ENCODE measurements around the gene HDAC7. TPM values are rescaled to one million over a fixed set of nuclear protein-coding genes. Genes with fewer than 3 reads are reported as not detected.

HDAC7 gene
- total and polyA plus RNA-seq, 2 of the 13 experiments (the other 11 are each of a cell fraction or from before 2014, with no cell fraction given): 4.6 to 10.8 TPM

GRCh38 chr12:47785036-47785886 lies 34.4 kb downstream of the HDAC7 start:
- Histone ChIP-seq H3K27me3 (ENCODE audit: control insufficient read depth in 1 of 2, insufficient read depth in 2 of 2, low read length in 2 of 2) (no peaks in the 10 kb centered on the region), H3K9me3 (ENCODE audit: low read length) (no peaks in the 10 kb centered on the region), H4K20me1 (ENCODE audit: insufficient read depth, low read length) (no peaks in the 10 kb centered on the region), H2AFZ (ENCODE audit: low read length) (no peak overlapping the region), H3K9ac (ENCODE audit: insufficient read depth, low read depth, low read length) (no peak overlapping the region), H3K79me2 (ENCODE audit: insufficient read depth, low read length) (no peaks in the 10 kb centered on the region), H3K4me3 (replicated peaks in 1 of 3; ENCODE audit: insufficient read depth in 1 of 3, low read depth in 2 of 3, low read length in 3 of 3) (no peak overlapping the region), H3K4me1 (ENCODE audit: insufficient read depth, low read length) (no peaks in the 10 kb centered on the region), H3K4me2 (ENCODE audit: low read depth, low read length) (no peak overlapping the region), H3K27ac (ENCODE audit: extremely low read length, insufficient read depth, low read length) (no peak overlapping the region), H3K36me3 (replicated peaks in 1 of 2; ENCODE audit: control insufficient read depth in 1 of 2, insufficient read depth in 2 of 2, low read length in 2 of 2) (peaks cover 12 to 13% of the 10 kb centered on the region in 2 experiments; a peak in 3 of 5 replicates)
- in situ Hi-C loops (cut with HindIII; ENCODE audit: extremely low pct_ligation_motif_present, low pct_unique_long_range_greater_than_20kb): loop anchor here (5.0 kb wide), 1 partner anchor 52 kb away; no protein-coding TSS in a partner anchor
- no TSS peak for BruUV-seq (replicated peaks)
- POLR2A ChIA-PET: no interaction called here
- intact Hi-C loops (cut with micrococcal nuclease; ENCODE audit: unreplicated experiment): no loop called here
- no peak for FAIRE-seq
- 93% methylated on average over 10 of the region's 15 CpGs for WGBS (ENCODE audit: low lambda C conversion rate)
- no peak for DNase-seq (ENCODE audit: low spot score)
- TF ChIP-seq CCDC6 (CRISPR knock-in tag; IDR thresholded peaks at IDR 0.05): no peak
- no peak for TF ChIP-seq ZNF143 (CRISPR knock-in tag; IDR thresholded peaks at IDR 0.05)
- no peak for TF ChIP-seq MBNL3 (CRISPR knock-in tag; conservative IDR thresholded peaks at IDR 0.05)
- TF ChIP-seq TOE1 (CRISPR knock-in tag; IDR thresholded peaks at IDR 0.05): no peak
- TF ChIP-seq, protein P1, sequence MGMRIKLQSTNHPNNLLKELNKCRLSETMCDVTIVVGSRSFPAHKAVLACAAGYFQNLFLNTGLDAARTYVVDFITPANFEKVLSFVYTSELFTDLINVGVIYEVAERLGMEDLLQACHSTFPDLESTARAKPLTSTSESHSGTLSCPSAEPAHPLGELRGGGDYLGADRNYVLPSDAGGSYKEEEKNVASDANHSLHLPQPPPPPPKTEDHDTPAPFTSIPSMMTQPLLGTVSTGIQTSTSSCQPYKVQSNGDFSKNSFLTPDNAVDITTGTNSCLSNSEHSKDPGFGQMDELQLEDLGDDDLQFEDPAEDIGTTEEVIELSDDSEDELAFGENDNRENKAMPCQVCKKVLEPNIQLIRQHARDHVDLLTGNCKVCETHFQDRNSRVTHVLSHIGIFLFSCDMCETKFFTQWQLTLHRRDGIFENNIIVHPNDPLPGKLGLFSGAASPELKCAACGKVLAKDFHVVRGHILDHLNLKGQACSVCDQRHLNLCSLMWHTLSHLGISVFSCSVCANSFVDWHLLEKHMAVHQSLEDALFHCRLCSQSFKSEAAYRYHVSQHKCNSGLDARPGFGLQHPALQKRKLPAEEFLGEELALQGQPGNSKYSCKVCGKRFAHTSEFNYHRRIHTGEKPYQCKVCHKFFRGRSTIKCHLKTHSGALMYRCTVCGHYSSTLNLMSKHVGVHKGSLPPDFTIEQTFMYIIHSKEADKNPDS (CRISPR knock-in tag; IDR thresholded peaks at IDR 0.05): no peak
- no peak for TF ChIP-seq SNAPC5 (CRISPR knock-in tag; IDR thresholded peaks at IDR 0.05; ENCODE audit: borderline replicate concordance)
- TF ChIP-seq ZNF773 (CRISPR knock-in tag; IDR thresholded peaks at IDR 0.05; ENCODE audit: borderline replicate concordance): no peak
- no peak for TF ChIP-seq ZFP36L2 (CRISPR knock-in tag; IDR thresholded peaks at IDR 0.05)
- TF ChIP-seq, protein P2, sequence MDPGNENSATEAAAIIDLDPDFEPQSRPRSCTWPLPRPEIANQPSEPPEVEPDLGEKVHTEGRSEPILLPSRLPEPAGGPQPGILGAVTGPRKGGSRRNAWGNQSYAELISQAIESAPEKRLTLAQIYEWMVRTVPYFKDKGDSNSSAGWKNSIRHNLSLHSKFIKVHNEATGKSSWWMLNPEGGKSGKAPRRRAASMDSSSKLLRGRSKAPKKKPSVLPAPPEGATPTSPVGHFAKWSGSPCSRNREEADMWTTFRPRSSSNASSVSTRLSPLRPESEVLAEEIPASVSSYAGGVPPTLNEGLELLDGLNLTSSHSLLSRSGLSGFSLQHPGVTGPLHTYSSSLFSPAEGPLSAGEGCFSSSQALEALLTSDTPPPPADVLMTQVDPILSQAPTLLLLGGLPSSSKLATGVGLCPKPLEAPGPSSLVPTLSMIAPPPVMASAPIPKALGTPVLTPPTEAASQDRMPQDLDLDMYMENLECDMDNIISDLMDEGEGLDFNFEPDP (CRISPR knock-in tag; conservative IDR thresholded peaks at IDR 0.05): no peak
- TF ChIP-seq MYNN (CRISPR knock-in tag; IDR thresholded peaks at IDR 0.05; ENCODE audit: low read depth): no peak
- no peak for TF ChIP-seq GPN1 (CRISPR knock-in tag; IDR thresholded peaks at IDR 0.05; ENCODE audit: borderline replicate concordance)
- TF ChIP-seq ZKSCAN5 (CRISPR knock-in tag; IDR thresholded peaks at IDR 0.05): no peak
- no peak for TF ChIP-seq ZNF121 (CRISPR knock-in tag; IDR thresholded peaks at IDR 0.05)
- CTCF ChIA-PET (ENCODE audit: low intra/inter-chr PET ratio, low total read pairs): no interaction called here
- ATAC-seq: no peak

Measured in HepG2 (cell line).